Measurements from ENCODE around the gene CCT8. TPM values are rescaled to one million over a fixed set of nuclear protein-coding genes. Genes with fewer than 3 reads are reported as not detected.

The CCT8 gene
- total RNA-seq, 4 donors from 2014 or later, result 68.9 to 132 (median 113) TPM

DNA sequence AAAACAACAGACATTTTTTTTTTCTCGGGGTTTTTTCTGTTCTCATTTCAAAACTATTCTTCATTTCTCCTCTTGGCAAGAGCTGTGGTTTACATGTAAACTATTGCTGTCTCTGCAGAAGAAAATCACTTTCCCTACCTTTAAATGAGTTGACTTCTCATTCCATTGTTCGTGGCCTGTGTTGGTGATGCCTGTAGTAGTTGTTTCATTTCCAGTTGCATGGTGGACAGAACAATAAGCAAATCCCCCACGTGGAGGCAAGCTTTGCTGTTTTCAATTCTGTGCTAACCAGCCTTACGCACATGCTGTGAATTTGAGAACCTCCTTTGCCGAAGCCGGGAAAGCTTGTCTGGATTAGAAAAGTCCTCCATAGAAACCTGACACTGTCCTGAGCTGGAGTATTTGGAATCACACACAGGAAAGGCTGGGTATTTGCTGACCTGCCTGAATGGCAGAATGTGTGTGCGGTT, 30.8 kb upstream of the CCT8 start:
- TF ChIP-seq, protein P1, sequence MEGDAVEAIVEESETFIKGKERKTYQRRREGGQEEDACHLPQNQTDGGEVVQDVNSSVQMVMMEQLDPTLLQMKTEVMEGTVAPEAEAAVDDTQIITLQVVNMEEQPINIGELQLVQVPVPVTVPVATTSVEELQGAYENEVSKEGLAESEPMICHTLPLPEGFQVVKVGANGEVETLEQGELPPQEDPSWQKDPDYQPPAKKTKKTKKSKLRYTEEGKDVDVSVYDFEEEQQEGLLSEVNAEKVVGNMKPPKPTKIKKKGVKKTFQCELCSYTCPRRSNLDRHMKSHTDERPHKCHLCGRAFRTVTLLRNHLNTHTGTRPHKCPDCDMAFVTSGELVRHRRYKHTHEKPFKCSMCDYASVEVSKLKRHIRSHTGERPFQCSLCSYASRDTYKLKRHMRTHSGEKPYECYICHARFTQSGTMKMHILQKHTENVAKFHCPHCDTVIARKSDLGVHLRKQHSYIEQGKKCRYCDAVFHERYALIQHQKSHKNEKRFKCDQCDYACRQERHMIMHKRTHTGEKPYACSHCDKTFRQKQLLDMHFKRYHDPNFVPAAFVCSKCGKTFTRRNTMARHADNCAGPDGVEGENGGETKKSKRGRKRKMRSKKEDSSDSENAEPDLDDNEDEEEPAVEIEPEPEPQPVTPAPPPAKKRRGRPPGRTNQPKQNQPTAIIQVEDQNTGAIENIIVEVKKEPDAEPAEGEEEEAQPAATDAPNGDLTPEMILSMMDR (IDR thresholded peaks at IDR 0.05), result no peak
- DNase-seq (ENCODE audit: low spot score) (no peak), ATAC-seq (ENCODE audit: low FRiP score) (no peak)

DNA sequence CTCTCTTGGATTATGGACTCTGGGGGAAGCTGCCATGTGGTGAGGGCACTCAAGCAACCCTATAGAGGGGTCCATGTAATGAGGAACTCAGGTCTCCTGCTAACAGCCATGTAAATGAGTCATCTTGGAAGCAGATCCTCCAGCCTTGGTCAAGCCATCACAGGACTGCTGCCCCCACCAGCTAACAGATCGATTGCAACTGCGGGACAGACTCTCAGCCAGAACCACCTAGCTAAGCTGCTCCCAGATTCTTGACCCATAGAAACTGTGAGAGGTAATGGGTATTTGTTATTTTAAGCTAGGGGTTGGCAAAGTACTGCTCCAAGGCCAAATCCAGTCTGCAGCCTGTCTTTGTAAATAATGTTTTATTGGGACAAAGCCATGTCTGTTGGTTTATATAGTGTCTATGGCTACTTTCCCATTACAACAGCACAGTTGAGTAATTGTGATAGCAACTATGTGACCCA, 29.4 kb upstream of the CCT8 start:
- DNase-seq (ENCODE audit: low spot score) (no peak), ATAC-seq (ENCODE audit: low FRiP score) (no peak)
- TF ChIP-seq, protein P1 (IDR thresholded peaks at IDR 0.05), result no peak

DNA sequence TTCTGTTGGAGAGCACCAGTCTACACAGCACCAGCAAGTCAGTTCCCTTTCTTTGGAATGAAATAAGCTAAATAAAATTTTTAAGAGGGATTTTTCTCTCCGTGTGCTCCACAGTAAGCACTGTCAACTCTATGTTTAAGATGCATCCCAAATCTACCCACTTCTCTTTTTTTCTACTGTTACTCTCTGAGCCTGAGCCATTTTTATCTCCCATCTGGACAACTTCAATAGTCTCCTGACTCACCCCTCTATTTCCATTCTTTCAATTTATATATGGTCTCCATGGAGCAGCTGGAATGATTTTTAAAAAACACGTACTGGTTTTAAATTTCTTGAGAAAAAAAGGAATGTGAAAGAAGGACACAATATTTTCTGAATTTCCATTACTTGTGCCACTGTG, 24.7 kb upstream of the CCT8 start:
- TF ChIP-seq, protein P1 (IDR thresholded peaks at IDR 0.05), result no peak
- DNase-seq (ENCODE audit: low spot score), result no peak
- no peak for ATAC-seq (ENCODE audit: low FRiP score)

DNA sequence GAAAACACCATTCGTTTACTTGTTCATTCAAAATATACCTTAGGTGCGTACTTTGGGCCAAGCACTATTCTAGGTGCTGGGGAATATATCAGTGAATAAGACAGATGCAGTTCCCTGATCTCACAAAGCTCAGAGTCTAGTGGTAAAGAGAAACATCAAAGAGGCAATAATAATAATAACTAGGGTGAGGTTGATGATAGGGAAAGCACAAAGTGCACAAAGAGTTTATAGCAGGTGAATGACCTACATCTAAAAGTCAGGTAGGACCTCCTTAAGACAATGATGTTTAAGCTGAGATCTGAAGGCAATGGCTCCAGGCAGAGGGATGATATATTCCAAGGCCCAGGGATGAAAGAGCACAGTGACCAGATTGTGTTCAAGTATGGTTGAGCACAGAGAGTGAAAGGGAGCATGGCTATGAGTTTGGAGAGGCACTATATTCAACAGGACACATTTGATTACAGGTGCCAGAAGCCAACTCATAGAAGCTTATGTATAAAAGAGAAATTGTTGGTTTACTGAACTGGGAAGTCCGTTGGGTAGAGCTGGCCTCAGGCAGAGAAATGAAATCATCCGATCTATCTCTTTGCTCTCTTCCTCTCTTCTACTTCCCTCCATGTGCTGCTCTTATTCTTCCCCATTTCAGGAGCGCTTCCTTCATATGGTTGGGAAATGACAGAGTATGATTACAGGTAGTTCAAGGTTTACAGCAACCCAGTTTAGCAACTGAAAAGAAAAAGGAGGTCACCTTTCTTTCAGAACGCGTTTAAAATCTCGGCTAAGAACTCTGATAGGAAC, 23.0 kb upstream of the CCT8 start:
- TF ChIP-seq, protein P1 (IDR thresholded peaks at IDR 0.05), result no peak
- DNase-seq (ENCODE audit: low spot score) (no peak), ATAC-seq (ENCODE audit: low FRiP score) (no peak)

DNA sequence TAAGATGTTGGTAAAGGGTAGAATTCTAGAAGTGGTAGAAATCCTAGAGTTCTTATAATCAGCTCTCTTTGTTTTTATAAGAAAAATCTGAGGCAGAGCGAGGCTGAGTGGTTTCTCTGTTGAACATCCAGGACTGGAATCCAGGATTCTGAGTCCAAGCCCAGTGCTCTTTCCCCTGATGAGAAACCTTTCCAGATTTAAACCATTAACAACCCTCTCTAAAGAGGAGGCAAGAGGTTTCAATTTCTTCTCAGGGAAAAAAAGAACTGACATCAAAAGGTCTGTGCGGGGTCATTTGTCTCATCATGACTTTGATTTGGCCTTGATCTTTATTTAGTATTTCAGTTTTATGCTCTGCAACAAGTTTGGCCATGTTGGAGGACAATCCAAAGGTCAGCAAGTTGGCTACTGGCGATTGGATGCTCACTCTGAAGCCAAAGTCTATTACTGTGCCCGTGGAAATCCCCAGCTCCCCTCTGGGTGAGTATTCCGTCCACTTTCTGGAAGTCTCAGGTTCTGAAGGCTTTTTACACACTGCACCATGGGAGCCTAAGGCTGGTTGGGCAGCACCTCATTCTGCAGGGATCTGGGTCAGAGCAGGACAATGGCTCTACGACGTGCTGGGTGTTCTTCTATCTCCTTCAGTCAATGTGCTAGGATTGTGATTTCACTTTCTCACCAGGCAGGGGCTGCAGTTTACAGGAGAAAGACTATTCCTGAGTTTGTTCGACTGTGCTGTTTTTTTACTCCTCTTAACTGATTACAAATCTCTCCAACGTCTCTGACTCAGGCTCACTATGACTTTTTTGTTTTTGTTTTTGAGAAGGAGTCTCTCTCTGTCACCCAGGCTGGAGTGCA, 18.9 kb upstream of the CCT8 start:
- TF ChIP-seq, protein P1 (IDR thresholded peaks at IDR 0.05), result no peak
- ATAC-seq (ENCODE audit: low FRiP score) (no peak), DNase-seq (ENCODE audit: low spot score) (no peak)

DNA sequence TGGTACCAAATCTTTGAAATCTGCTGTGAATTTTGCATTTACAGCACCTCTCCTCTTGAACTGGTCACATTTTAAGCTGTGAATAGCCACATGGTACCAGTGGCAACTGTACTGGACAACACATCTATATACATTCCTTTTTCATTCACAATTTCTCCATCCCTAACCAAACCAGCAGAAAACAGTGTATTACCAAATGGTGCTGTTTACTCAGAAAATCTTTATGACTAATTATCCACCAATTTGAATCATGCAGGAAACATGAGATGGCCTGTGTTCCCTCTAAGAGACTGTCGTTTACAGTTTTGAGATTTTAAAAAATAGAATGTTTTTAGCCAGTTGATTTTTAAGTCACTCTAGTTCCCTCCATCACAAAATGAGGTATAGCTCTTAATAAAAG, 17.6 kb upstream of the CCT8 start:
- DNase-seq (ENCODE audit: low spot score) (no peak), ATAC-seq (ENCODE audit: low FRiP score) (no peak)
- TF ChIP-seq, protein P1 (IDR thresholded peaks at IDR 0.05), result no peak

All from omental fat pad (tissue), 4 donors.